Measurements from ENCODE around the gene FAM98C.

DNA sequence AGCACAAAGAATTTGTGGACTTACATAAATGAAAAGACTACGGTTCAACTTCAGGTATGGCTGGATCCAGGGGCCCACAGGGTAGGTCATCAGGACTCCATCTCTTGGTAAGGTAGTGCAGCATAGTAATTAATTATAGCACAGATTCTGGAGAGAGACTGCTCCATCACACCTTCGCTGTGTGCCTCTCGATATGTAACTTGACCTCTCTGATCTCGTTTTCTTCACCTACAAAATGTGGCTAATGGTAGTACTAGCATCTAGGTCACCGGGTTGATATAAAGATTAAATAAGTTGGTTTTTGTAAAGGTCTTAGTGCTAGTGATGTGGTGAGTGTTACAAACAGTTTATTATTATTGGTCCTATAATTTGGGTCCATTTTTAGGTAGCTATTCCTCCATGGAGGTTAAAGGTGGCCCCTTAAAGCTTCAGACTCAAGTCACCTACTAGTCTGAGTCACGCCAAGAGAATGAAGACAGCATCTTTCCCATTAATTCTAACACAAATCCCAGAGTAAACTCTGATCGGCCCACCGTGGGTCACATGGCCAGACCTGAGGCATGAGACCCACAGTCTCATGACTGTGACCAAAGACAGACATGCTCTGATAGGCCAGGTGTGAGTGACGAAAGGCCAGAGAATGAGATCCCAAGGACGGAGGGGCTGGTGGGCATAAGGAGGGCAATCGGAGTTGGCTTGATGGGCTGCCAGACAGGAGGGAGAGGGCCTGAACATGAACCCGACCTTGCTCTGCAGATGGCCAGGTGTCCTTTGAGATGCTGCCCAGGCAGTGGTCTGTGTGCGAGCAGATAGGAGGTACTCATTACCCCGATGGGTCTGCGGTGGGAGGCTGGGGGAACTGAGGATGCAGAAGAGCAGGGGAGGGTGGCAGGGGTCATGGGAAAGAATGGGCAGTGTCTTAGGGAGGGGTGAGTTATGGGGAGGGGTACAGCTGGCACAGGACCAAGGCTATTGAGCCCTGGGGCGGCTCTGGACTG lies 46.9 kb upstream of the FAM98C start:
- TF ChIP-seq, protein P1, sequence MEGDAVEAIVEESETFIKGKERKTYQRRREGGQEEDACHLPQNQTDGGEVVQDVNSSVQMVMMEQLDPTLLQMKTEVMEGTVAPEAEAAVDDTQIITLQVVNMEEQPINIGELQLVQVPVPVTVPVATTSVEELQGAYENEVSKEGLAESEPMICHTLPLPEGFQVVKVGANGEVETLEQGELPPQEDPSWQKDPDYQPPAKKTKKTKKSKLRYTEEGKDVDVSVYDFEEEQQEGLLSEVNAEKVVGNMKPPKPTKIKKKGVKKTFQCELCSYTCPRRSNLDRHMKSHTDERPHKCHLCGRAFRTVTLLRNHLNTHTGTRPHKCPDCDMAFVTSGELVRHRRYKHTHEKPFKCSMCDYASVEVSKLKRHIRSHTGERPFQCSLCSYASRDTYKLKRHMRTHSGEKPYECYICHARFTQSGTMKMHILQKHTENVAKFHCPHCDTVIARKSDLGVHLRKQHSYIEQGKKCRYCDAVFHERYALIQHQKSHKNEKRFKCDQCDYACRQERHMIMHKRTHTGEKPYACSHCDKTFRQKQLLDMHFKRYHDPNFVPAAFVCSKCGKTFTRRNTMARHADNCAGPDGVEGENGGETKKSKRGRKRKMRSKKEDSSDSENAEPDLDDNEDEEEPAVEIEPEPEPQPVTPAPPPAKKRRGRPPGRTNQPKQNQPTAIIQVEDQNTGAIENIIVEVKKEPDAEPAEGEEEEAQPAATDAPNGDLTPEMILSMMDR (IDR thresholded peaks at IDR 0.05; ENCODE audit: poor library complexity) = no peak
- TF ChIP-seq EZH2 (IDR thresholded peaks at IDR 0.05; ENCODE audit: borderline replicate concordance) = no peak
